ENCODE results near the gene VWA2. TPM values are rescaled to one million over a fixed set of nuclear protein-coding genes. Genes with fewer than 3 reads are reported as not detected.

Gene VWA2
- total RNA-seq, 1 donor from 2014 or later, result 10.6 TPM

GRCh38 chr10:114291516-114291915 lies 52.5 kb downstream of the VWA2 start:
- Histone ChIP-seq H3K4me3 (no peak overlapping the region), H3K9me3 (peaks cover 15% of the 10 kb centered on the region), H3K36me3 (no peaks in the 10 kb centered on the region), H3K27ac (no peak overlapping the region), H3K4me1 (no peaks in the 10 kb centered on the region), H3K27me3 (ENCODE audit: low read depth) (no peaks in the 10 kb centered on the region)
- no peak for TF ChIP-seq CTCF (IDR thresholded peaks at IDR 0.05)
- ATAC-seq (no peak), DNase-seq (no peak)
- intact Hi-C loops (cut with DNase I), result no loop called here

- Histone ChIP-seq H3K4me3 (no peak overlapping the region), H3K36me3 (no peaks in the 10 kb centered on the region), H3K27me3 (ENCODE audit: low read depth) (no peaks in the 10 kb centered on the region), H3K27ac (no peak overlapping the region), H3K4me1 (no peaks in the 10 kb centered on the region), H3K9me3 (peaks cover 15% of the 10 kb centered on the region)
- TF ChIP-seq CTCF (IDR thresholded peaks at IDR 0.05), result no peak
- intact Hi-C loops (cut with DNase I), result no loop called here
- no peak for DNase-seq
- ATAC-seq, result no peak
Measured at GRCh38 chr10:114293075-114293474, 54.0 kb downstream of the VWA2 start.

- no peak overlapping the region for H3K4me3 ChIP-seq
- H3K27ac ChIP-seq, result no peak overlapping the region
- H3K36me3 ChIP-seq, result peaks cover 7% of the 10 kb centered on the region
- no peaks in the 10 kb centered on the region for H3K4me1 ChIP-seq
- peaks cover 15% of the 10 kb centered on the region for H3K9me3 ChIP-seq
- DNase-seq (no peak), ATAC-seq (no peak)
- TF ChIP-seq CTCF (IDR thresholded peaks at IDR 0.05), result no peak
- intact Hi-C loops (cut with DNase I), result no loop called here
- H3K27me3 ChIP-seq (ENCODE audit: low read depth), result no peaks in the 10 kb centered on the region
Measured at GRCh38 chr10:114294549-114294948, 55.5 kb downstream of the VWA2 start.

GRCh38 chr10:114295393-114295792 lies 56.3 kb downstream of the VWA2 start:
- H3K9me3 ChIP-seq, result peaks cover 15% of the 10 kb centered on the region
- ATAC-seq (no peak), DNase-seq (no peak)
- no peaks in the 10 kb centered on the region for H3K4me1 ChIP-seq
- H3K27ac ChIP-seq, result no peak overlapping the region
- H3K4me3 ChIP-seq, result no peak overlapping the region
- no peak for TF ChIP-seq CTCF (IDR thresholded peaks at IDR 0.05)
- intact Hi-C loops (cut with DNase I), result no loop called here
- H3K27me3 ChIP-seq (ENCODE audit: low read depth), result no peaks in the 10 kb centered on the region
- H3K36me3 ChIP-seq, result peaks cover 7% of the 10 kb centered on the region

GRCh38 chr10:114297136-114297705 lies 58.2 kb downstream of the VWA2 start:
- Histone ChIP-seq H3K9me3 (peaks cover 15% of the 10 kb centered on the region), H3K36me3 (peaks cover 7% of the 10 kb centered on the region), H3K27ac (no peak overlapping the region), H3K4me3 (no peak overlapping the region), H3K27me3 (ENCODE audit: low read depth) (no peaks in the 10 kb centered on the region), H3K4me1 (no peaks in the 10 kb centered on the region)
- DNase-seq, result no peak
- no peak for ATAC-seq
- no peak for TF ChIP-seq CTCF (IDR thresholded peaks at IDR 0.05)
- intact Hi-C loops (cut with DNase I), result no loop called here
